VCaP (cell line): Measurements from ENCODE around the gene FANK1.
"Not testable (repeated sequence)": the region's sequence is repeated elsewhere in the genome, so short reads cannot be mapped to it uniquely, and the experiment has no call there.

ENCODE experiments used
- H3K27ac ChIP-seq: fragments of 450-650 bp; 2 replicates; pipeline ENCODE4 v1.5.1; 2017
- TF ChIP-seq, protein P1 (sequence below): fragments of 450-650 bp; conservative IDR thresholded peaks from 2 replicates; pipeline ENCODE4 v1.5.1; 2017; ENCODE audit warnings: mild to moderate bottlenecking, moderate library complexity

The FANK1 gene

DNA sequence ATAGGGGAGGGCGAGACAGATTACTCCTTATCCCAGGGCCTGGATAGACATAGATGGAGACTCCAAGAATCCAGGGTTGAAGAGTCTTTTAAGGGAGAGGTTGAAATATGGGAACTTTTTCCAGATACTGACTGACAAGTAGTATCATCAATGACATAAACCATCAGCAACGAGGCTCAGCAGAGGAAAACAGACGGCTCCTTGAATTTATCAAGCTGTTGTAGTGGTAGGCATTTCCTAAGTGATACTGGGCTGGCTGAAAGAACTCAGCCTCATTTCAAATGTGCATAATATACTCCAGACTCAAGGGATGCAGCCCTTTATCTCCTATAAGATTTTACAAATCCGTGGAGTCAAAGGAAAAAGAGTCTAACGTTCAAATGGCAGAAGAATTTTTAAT, 150.5 kb downstream of the FANK1 start:
- TF ChIP-seq, protein P1, sequence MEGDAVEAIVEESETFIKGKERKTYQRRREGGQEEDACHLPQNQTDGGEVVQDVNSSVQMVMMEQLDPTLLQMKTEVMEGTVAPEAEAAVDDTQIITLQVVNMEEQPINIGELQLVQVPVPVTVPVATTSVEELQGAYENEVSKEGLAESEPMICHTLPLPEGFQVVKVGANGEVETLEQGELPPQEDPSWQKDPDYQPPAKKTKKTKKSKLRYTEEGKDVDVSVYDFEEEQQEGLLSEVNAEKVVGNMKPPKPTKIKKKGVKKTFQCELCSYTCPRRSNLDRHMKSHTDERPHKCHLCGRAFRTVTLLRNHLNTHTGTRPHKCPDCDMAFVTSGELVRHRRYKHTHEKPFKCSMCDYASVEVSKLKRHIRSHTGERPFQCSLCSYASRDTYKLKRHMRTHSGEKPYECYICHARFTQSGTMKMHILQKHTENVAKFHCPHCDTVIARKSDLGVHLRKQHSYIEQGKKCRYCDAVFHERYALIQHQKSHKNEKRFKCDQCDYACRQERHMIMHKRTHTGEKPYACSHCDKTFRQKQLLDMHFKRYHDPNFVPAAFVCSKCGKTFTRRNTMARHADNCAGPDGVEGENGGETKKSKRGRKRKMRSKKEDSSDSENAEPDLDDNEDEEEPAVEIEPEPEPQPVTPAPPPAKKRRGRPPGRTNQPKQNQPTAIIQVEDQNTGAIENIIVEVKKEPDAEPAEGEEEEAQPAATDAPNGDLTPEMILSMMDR, result no peak
- no peak overlapping the region for H3K27ac ChIP-seq

DNA sequence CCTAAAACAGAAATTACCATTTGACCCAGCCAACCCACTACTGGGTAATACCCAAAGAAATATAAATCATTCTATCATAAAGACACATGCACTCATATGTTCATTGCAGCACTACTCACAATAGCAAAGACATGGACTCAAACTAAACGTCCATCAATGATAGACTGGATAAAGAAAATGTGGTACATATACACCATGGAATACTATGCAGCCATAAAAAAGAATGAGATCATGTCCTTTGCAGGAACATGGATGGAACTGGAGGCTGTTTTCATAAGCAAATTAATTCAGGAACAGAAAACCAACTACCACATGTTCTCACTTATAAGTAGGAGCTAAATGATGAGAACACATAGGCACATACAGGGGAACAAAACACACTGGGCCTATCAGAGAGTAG, 151.4 kb downstream of the FANK1 start:
- not testable (repeated sequence) for H3K27ac ChIP-seq

DNA sequence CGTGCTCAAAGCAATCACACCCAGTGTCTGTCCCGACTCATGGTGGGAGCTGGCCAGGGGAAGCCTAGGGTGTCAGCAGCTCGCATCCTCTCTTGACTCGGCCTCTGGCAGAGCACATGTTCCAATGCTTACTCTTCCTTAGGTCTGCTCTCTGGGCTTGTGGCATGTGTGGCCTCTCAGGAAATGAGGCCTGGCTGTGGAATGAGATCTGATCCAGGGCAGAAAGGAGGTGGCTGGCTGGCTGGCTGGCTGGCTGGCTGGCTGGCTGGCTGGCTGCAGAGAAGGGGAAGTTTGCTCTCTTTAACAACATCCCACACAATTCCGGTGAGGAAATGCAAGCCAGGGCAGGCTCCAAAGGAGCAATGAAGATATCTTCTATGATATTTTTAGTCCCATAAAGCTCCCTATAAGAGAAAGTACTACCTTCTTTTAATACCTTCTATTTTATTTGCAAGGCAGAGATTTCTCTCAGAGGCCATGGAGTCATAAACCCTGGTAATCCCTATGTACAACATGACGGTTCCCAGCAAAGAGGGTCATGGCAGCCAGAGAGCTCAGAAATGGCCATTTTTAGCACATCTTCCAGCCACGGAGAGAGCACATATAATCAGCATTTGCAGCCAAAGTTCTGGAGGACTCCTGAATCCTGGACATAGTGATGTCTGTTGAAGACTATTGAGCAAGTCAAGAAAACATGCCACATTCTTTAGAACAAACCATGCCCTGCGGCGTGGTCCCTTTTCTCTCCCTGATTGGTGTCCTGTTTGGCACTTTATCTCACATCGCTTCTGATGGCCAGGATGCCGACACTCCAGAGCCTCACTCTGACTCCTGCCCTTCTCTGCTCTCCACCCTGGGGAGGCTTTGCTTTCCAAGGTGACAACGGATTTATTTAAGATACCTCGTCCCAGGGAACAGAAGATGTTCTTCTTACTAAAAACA, 153.7 kb downstream of the FANK1 start:
- TF ChIP-seq, protein P1, result no peak
- no peak overlapping the region for H3K27ac ChIP-seq

DNA sequence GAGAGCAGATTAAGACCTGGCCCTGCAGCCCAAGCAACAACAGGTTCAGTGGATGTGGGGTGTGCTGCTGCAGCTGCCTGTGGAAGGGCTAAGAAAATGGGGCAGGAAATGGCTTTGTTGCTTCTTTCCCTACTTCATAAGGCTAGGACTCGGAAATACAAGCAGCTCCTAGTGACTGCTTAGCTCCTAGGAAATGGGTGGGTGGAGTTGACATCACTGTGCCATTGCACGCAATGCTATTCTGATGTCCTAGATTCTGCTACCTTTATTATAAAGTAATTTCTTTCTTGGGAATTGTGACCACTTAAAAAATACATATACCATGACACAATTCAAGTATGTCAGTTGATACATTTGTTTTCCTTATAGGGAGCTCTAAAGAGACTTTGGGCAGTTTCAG, 155.8 kb downstream of the FANK1 start:
- TF ChIP-seq, protein P1, result no peak
- no peak overlapping the region for H3K27ac ChIP-seq

DNA sequence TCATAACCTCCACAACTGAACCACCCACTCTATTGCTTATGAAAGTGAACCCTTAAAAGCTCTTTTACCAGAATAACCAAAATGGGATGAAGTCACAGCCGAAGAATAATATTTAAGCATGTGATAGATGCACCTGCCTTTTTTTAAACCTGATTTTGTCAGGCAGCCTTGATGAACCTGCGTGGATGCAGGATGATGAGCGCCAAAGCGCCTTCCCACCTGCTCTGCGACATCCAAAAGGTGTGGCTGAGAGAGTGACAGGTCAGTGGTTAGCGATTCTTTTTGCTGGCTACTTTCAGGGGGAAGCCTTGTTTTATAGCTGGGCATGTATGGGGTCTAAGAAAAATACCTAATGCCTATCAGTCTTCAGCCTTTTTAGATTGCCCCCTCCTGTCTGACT, 157.8 kb downstream of the FANK1 start:
- TF ChIP-seq, protein P1, result no peak
- no peak overlapping the region for H3K27ac ChIP-seq

DNA sequence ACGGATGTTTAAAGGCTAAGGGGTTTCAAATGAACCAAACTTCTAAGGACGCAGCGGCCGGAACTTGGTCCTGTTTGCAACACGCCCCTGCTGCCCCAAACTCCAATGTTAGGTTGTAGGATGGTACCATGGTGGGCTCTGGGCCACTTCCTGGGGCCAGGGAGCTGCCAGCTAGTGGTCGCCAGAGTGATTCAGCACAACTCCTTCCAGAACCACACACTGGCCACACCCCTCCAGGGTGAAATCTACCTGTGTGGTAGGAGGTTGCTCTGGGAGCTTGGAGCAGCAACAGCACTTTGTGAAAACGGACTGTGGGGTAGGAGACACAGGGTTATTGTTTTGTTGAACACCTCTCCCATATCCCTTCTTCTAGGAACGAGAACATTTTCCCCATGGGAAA, 161.1 kb downstream of the FANK1 start:
- peak overlapping the region; percentile 34; the same call in 1 of the 2 replicates for H3K27ac ChIP-seq
- TF ChIP-seq, protein P1, result no peak

DNA sequence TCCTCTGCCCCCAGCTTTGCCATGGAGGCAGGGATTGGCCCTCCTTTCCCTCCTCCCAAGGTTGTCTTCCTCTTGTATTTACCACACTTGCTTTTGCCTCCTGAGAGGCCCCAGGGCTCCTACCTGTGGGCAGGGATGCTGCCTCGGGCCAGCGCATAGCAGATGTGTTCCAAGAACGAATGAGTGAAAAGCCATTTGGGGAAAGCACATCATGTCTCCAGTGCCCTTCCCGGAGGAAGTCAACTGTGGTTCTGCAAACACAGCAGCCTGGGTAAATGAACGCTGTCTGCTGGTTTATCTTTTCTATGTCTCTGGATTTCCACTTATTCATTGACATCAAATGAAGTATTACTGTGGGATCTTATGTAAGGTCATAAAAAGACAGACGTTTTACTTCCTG, 161.7 kb downstream of the FANK1 start:
- TF ChIP-seq, protein P1, result no peak
- H3K27ac ChIP-seq, result peak overlapping the region; percentile 34; the same call in 1 of the 2 replicates

DNA sequence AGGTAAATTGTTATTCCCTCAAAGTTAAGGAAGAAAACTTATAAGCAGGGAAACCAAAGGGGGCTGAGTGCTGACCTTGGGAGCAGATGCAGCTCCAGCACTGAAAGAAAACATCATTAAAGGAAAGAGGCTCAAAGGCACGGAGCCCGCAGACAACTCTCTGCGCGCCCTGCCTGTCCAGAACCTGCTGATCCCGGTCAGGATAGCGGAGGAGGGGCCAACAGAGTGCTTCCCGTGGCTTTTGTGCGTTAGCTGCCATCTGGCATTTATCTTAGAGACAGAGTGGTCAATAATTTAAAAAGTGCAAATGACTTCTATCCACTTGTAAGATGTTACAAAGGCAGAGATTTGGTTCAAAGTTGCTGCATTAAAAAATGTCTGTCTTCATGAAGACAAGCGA, 162.1 kb downstream of the FANK1 start:
- peak overlapping the region; percentile 34; the same call in 1 of the 2 replicates for H3K27ac ChIP-seq
- TF ChIP-seq, protein P1, result no peak
